Endothelial cell (in vitro differentiated cells): ENCODE results near the gene SLC22A17. TPM values are rescaled to one million over a fixed set of nuclear protein-coding genes. Genes with fewer than 3 reads are reported as not detected.
"Not testable (repeated sequence)": the region's sequence is repeated elsewhere in the genome, so short reads cannot be mapped to it uniquely, and the experiment has no call there.

ENCODE experiments used
- DNase-seq: peaks from one replicate; pipeline ENCODE4 v3.0.0; 2021; ENCODE audit warnings: low spot score
- H3K27ac Mint-ChIP-seq: one replicate; pipeline ENCODE4 v1.8.0; 2021; ENCODE audit warnings: mixed read lengths, inconsistent platforms; ENCODE audit not compliant: unreplicated experiment
- H3K27me3 Mint-ChIP-seq: one replicate; pipeline ENCODE4 v1.8.0; 2021; ENCODE audit warnings: mild to moderate bottlenecking, moderate library complexity, mixed read lengths, inconsistent platforms; ENCODE audit not compliant: unreplicated experiment
- H3K36me3 Mint-ChIP-seq: one replicate; pipeline ENCODE4 v1.8.0; 2021; ENCODE audit warnings: mild to moderate bottlenecking, low read depth, mixed read lengths, inconsistent platforms; ENCODE audit not compliant: unreplicated experiment
- H3K4me1 Mint-ChIP-seq: one replicate; pipeline ENCODE4 v1.8.0; 2021; ENCODE audit warnings: mild to moderate bottlenecking, mixed read lengths, inconsistent platforms; ENCODE audit not compliant: unreplicated experiment
- H3K4me3 Mint-ChIP-seq: one replicate; pipeline ENCODE4 v1.8.0; 2021; ENCODE audit warnings: mild to moderate bottlenecking, mixed read lengths, inconsistent platforms; ENCODE audit not compliant: unreplicated experiment
- H3K9me3 Mint-ChIP-seq: one replicate; pipeline ENCODE4 v1.8.0; 2021; ENCODE audit warnings: mixed read lengths, inconsistent platforms; ENCODE audit not compliant: unreplicated experiment
- total RNA-seq: library from RNA; stranded (reverse); fragmentation: NEBNext Ultra II Directional; extraction: Animal tissue kit (Norgen Biotek cat#: 25700); gene quantifications from one replicate; pipeline ENCODE4 v1.2.1, GENCODE V29; 2021; ENCODE audit not compliant: unreplicated experiment
- TF ChIP-seq, protein P1 (sequence below): fragments of 200-600 bp; sonication (generic); IDR thresholded peaks from one replicate; pipeline ENCODE4 v1.5.0; 2021; ENCODE audit warnings: antibody characterized with exemption; ENCODE audit not compliant: unreplicated experiment

Gene SLC22A17
- total RNA-seq, 1 donor from 2014 or later = 35.3 TPM

DNA sequence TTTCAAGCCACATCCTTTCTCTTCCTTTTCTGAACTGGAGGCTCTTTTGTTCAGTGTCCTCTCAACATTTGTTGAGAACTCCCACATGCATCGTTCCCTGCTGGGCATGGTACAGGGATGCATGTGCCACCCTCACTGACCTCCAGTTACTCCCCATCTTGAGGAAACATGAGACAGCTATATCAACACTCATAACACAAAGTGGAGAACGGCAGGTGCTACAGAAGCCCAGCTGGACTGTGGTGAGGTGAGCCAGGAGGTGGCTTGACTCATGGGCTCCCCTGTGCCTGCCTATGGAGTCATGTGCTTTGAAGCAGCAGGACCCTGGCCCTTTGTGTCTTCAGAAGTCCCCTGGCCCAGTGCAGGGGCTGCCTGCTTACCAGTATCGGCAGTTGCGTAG, 45.7 kb upstream of the SLC22A17 start:
- no peaks in the 10 kb centered on the region for H3K4me1 Mint-ChIP-seq
- no peaks in the 10 kb centered on the region for H3K9me3 Mint-ChIP-seq
- no peak for DNase-seq
- H3K36me3 Mint-ChIP-seq = no peaks in the 10 kb centered on the region
- no peak overlapping the region for H3K4me3 Mint-ChIP-seq
- H3K27ac Mint-ChIP-seq = no peak overlapping the region
- H3K27me3 Mint-ChIP-seq = peaks cover 7% of the 10 kb centered on the region
- TF ChIP-seq, protein P1, sequence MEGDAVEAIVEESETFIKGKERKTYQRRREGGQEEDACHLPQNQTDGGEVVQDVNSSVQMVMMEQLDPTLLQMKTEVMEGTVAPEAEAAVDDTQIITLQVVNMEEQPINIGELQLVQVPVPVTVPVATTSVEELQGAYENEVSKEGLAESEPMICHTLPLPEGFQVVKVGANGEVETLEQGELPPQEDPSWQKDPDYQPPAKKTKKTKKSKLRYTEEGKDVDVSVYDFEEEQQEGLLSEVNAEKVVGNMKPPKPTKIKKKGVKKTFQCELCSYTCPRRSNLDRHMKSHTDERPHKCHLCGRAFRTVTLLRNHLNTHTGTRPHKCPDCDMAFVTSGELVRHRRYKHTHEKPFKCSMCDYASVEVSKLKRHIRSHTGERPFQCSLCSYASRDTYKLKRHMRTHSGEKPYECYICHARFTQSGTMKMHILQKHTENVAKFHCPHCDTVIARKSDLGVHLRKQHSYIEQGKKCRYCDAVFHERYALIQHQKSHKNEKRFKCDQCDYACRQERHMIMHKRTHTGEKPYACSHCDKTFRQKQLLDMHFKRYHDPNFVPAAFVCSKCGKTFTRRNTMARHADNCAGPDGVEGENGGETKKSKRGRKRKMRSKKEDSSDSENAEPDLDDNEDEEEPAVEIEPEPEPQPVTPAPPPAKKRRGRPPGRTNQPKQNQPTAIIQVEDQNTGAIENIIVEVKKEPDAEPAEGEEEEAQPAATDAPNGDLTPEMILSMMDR = no peak

DNA sequence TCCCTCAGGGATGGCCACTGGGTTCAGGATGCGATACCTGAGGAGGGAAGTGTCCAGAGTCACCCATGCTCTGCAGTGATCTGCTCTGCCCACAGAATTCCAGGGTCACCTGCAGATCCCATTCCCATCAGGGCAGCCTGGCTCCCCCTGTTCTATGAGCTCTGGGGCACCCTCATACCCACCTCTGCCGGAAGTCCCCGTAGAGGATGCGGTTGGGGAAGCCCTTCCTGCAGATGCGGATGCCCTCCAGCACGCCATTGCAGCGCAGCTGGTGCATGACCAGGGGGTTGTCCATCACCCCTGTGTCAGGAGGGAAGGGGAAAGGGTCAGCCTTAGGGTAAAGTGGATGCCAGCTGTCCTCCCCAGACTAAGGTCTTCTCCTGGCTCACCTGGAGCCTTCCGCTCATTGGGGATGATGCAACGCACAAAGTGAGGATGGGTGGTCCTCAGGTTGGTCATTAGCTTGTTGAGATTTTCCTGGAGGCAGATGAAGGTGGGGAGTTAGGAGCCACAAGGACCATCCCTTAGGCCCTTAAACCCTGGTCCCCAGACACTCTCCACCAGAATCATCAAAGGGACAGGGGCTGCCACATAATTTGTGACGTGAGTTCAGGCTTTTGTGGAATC, 44.2 kb upstream of the SLC22A17 start:
- TF ChIP-seq, protein P1 = no peak
- no peaks in the 10 kb centered on the region for H3K36me3 Mint-ChIP-seq

DNA sequence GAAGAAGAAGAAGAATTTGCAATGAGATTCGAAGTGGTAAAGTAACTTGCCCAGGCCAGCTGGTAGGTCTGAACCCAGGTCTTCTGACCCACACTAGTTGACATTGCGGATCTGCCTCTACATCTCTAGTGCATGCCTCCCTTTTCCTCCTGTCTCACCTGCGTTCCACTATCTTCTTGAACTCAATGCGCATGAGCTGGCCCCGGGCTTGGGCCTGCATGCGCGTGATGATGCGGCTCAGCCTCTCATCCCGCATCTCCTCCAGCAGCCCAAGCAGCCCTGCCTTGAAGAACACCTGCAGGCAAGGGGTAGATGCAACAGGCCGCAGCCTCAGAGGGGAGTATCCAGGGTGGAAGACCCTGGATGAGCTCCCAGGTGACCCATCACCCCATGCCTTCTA, 43.4 kb upstream of the SLC22A17 start:
- TF ChIP-seq, protein P1 = no peak
- DNase-seq = no peak
- no peak overlapping the region for H3K27ac Mint-ChIP-seq
- H3K27me3 Mint-ChIP-seq = peaks cover 7% of the 10 kb centered on the region
- H3K4me1 Mint-ChIP-seq = peaks cover 9% of the 10 kb centered on the region
- H3K9me3 Mint-ChIP-seq = no peaks in the 10 kb centered on the region
- H3K4me3 Mint-ChIP-seq = no peak overlapping the region
- no peaks in the 10 kb centered on the region for H3K36me3 Mint-ChIP-seq

More for the DNA sequence above, 44.2 kb upstream of the SLC22A17 start:
- Mint-ChIP-seq H3K27me3 (peaks cover 7% of the 10 kb centered on the region), H3K9me3 (no peaks in the 10 kb centered on the region), H3K4me1 (peaks cover 8% of the 10 kb centered on the region), H3K4me3 (no peak overlapping the region), H3K27ac (no peak overlapping the region)
- no peak for DNase-seq

DNA sequence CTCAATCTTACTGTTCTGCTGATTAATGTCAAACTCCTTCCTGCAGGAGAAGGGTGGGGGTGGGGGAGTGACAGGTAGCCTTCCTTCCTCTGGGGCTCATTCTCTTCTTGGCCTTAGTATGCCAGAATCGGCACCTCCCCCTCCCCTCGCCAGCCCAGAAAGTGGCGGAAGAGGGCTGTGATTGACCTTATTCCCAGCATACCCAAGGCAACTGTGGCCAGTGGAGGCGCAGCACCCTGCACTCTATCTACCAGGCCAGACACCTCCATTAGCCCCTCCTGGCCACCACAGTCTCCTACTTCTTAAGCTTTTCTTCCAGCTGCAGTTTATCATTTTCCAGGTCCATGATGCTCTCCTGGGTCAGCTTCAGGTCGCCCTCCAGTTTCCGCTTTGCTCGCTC, 39.9 kb upstream of the SLC22A17 start:
- H3K4me1 Mint-ChIP-seq = peaks cover 20% of the 10 kb centered on the region
- H3K27ac Mint-ChIP-seq = no peak overlapping the region
- TF ChIP-seq, protein P1 = no peak
- H3K9me3 Mint-ChIP-seq = no peaks in the 10 kb centered on the region
- H3K4me3 Mint-ChIP-seq = no peak overlapping the region
- no peaks in the 10 kb centered on the region for H3K36me3 Mint-ChIP-seq
- H3K27me3 Mint-ChIP-seq = peaks cover 7% of the 10 kb centered on the region
- no peak for DNase-seq

DNA sequence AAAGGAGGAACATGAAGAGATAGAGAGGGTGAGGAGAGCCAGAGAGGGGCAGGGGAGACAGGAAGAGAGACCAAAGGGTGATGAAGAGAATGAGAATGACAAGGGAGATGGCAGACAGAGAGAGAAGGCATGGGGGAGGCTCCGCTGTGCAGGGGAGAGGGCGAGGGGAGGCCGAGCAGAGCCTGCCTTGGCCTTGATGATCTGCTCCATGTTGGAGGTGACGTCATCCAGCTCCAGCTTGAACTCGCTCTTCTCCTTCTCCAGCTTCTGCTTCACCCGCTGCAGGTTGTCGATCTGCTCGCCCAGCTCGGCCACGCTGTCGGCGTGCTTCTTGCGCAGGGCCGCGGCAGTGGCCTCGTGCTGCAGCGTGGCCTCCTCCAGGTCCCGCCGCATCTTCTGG, 37.2 kb upstream of the SLC22A17 start:
- not testable (repeated sequence) for DNase-seq, H3K27me3 Mint-ChIP-seq, H3K27ac Mint-ChIP-seq

More for the DNA sequence above, 37.2 kb upstream of the SLC22A17 start:
- not testable (repeated sequence) for H3K9me3 Mint-ChIP-seq, H3K36me3 Mint-ChIP-seq, H3K4me3 Mint-ChIP-seq
- peaks cover 20% of the 10 kb centered on the region for H3K4me1 Mint-ChIP-seq
